HL-60 (cell line): ENCODE data around the gene WWOX.

Source experiments
- DNase-seq, 2 experiments: peaks; one replicate each; pipeline ENCODE4 v3.0.0-alpha.2; 2010 to 2020; ENCODE audit warnings: low read depth in 1 of 2, low spot score in 1 of 2
- H3K27ac ChIP-seq: fragments of 250-450 bp; sonication (Bioruptor Pico); replicated peaks from 2 replicates; pipeline ENCODE4 v1.5.1; 2020; ENCODE audit warnings: mild to moderate bottlenecking, moderate library complexity
- H3K27me3 ChIP-seq: fragments of 250-450 bp; sonication (Bioruptor Pico); 2 replicates; pipeline ENCODE4 v1.5.1; 2021; ENCODE audit warnings: mild to moderate bottlenecking, moderate library complexity; ENCODE audit not compliant: insufficient read depth, poor library complexity, severe bottlenecking
- H3K4me3 ChIP-seq: replicated peaks from 2 replicates; pipeline ENCODE4 v1.5.1; 2011; ENCODE audit warnings: mild to moderate bottlenecking, control low read depth, low read length; ENCODE audit not compliant: insufficient read depth
- CTCF ChIP-seq: IDR thresholded peaks from one replicate; pipeline ENCODE4 v1.5.1; 2011; ENCODE audit warnings: low read length, control low read depth, inconsistent platforms; ENCODE audit not compliant: insufficient read depth
- GABPA ChIP-seq: IDR thresholded peaks from 2 replicates; pipeline ENCODE4 v1.6.1; 2012; ENCODE audit warnings: low read depth
- POLR2AphosphoS5 ChIP-seq: IDR thresholded peaks from 2 replicates; pipeline ENCODE4 v1.6.1; 2012; ENCODE audit warnings: low read depth
- REST ChIP-seq: IDR thresholded peaks from 2 replicates; pipeline ENCODE4 v1.6.1; 2012; ENCODE audit warnings: low read depth; ENCODE audit not compliant: insufficient replicate concordance
- SPI1 ChIP-seq: IDR thresholded peaks from 2 replicates; pipeline ENCODE4 v1.6.1; 2012; ENCODE audit warnings: low read depth, mild to moderate bottlenecking, borderline replicate concordance

WWOX gene

GRCh38 chr16:78212674-78213073 lies 113.2 kb downstream of the WWOX start:
- no peak overlapping the region for H3K4me3 ChIP-seq
- H3K27ac ChIP-seq = no peak overlapping the region
- no peaks in the 10 kb centered on the region for H3K27me3 ChIP-seq
- DNase-seq = no peak
- TF ChIP-seq CTCF = no peak
- no peak for TF ChIP-seq REST
- TF ChIP-seq POLR2AphosphoS5 = no peak
- no peak for TF ChIP-seq SPI1
- TF ChIP-seq GABPA = no peak

GRCh38 chr16:78213751-78214150 lies 114.3 kb downstream of the WWOX start:
- no peak overlapping the region for H3K27ac ChIP-seq
- TF ChIP-seq SPI1 (no peak), POLR2AphosphoS5 (no peak), GABPA (no peak), REST (no peak), CTCF (no peak)
- no peak overlapping the region for H3K4me3 ChIP-seq
- DNase-seq = no peak
- H3K27me3 ChIP-seq = no peaks in the 10 kb centered on the region

- no peak overlapping the region for H3K4me3 ChIP-seq
- no peaks in the 10 kb centered on the region for H3K27me3 ChIP-seq
- TF ChIP-seq GABPA = no peak
- DNase-seq = no peak
- H3K27ac ChIP-seq = no peak overlapping the region
Measured at GRCh38 chr16:78215222-78215621, 115.8 kb downstream of the WWOX start.

- no peak overlapping the region for H3K27ac ChIP-seq
- H3K27me3 ChIP-seq = no peaks in the 10 kb centered on the region
- no peak for DNase-seq
- TF ChIP-seq SPI1 (no peak), GABPA (no peak), CTCF (no peak), POLR2AphosphoS5 (no peak), REST (no peak)
- H3K4me3 ChIP-seq = no peak overlapping the region
Measured at GRCh38 chr16:78216166-78216745, 116.8 kb downstream of the WWOX start.
